PC-3 (cell line): Measurements from ENCODE around the gene PRRT1B.

Experiments
- CTCF ChIP-seq: fragments of 300-600 bp; sonication (generic); conservative IDR thresholded peaks from 2 replicates; pipeline ENCODE4 v1.5.1; 2017; ENCODE audit warnings: antibody characterized with exemption, low read depth, mild to moderate bottlenecking, low read length
- EZH2 ChIP-seq: fragments of 300-600 bp; sonication (generic); IDR thresholded peaks from one replicate; pipeline ENCODE4 v1.6.1; 2017; ENCODE audit warnings: antibody characterized with exemption, mild to moderate bottlenecking, low read length; ENCODE audit not compliant: unreplicated experiment
- EZH2phosphoT487 ChIP-seq: fragments of 300-600 bp; sonication (generic); IDR thresholded peaks from 2 replicates; pipeline ENCODE4 v1.6.1; 2018; ENCODE audit warnings: mild to moderate bottlenecking, antibody characterized with exemption, low read length, borderline replicate concordance

- no peak for TF ChIP-seq CTCF
- no peak for TF ChIP-seq EZH2
- no peak for TF ChIP-seq EZH2phosphoT487
These were observed 28.4 kb upstream of the PRRT1B start for GRCh38 chr9:131516930-131517329.
